Subcutaneous abdominal adipose tissue (tissue), 5 donors: ENCODE results near the gene PORCN.
"Not testable (repeated sequence)": the region's sequence is repeated elsewhere in the genome, so short reads cannot be mapped to it uniquely, and the experiment has no call there.

ENCODE experiments used
- H3K27ac ChIP-seq: one replicate; pipeline ENCODE4 v1.7.0; 2013; ENCODE audit warnings: low read depth, mild to moderate bottlenecking, inconsistent platforms, low read length, moderate library complexity
- H3K27me3 ChIP-seq, 5 donors: one replicate each; pipeline ENCODE4 v1.7.0; 2013; ENCODE audit warnings: low read length in 5 of 5, inconsistent platforms in 1 of 5; ENCODE audit not compliant: control insufficient read depth in 5 of 5, insufficient read depth in 4 of 5
- H3K36me3 ChIP-seq, 5 donors: one replicate each; pipeline ENCODE4 v1.7.0; 2013; ENCODE audit warnings: low read length in 5 of 5; ENCODE audit not compliant: control insufficient read depth in 5 of 5, insufficient read depth in 5 of 5
- H3K4me1 ChIP-seq, 5 donors: one replicate each; pipeline ENCODE4 v1.7.0; 2013; ENCODE audit warnings: low read length in 5 of 5, mild to moderate bottlenecking in 3 of 5, moderate library complexity in 1 of 5; ENCODE audit not compliant: control insufficient read depth in 5 of 5, insufficient read depth in 5 of 5
- H3K4me3 ChIP-seq, 5 donors: one replicate each; pipeline ENCODE4 v1.7.0; 2013; ENCODE audit warnings: low read length in 5 of 5, low read depth in 1 of 5
- H3K9ac ChIP-seq, 5 donors: one replicate each; pipeline ENCODE4 v1.7.0; 2013; ENCODE audit warnings: low read length in 5 of 5, mild to moderate bottlenecking in 4 of 5, moderate library complexity in 3 of 5
- H3K9me3 ChIP-seq, 5 donors: one replicate each; pipeline ENCODE4 v1.7.0; 2013; ENCODE audit warnings: low read length in 5 of 5; ENCODE audit not compliant: control insufficient read depth in 5 of 5
- donor health status: healthy.
- donor health status: healthy.
- donor health status: healthy.
- donor health status: healthy.
- donor health status: healthy.

Gene PORCN

DNA sequence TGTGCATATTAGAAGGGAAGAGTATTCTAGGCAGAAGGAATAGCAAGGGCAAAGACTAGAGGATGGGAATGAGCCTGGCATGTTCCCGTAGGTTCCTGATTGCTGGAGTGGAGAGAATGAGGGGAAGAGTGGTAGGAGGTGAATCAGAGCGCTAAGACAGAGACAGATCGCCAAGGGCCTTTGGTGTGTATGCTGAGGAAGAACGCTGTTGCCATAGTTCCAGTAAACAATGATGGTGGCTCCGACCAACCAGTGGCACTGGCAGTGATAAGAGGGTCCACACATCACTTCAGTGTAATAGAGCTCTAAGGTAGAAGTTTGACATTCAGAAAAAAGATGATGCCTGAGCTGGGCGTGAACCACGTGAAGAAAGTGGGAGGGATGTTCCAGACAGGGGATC lies 31.7 kb downstream of the PORCN start:
- H3K9ac ChIP-seq, result no peak overlapping the region
- peak overlapping the region; percentile 55 to 83 (median 69) for H3K4me3 ChIP-seq
- peaks cover 0 to 10% (median 0%) of the 10 kb centered on the region in 5 donors for H3K27me3 ChIP-seq
- H3K4me1 ChIP-seq, result peaks cover 0 to 15% (median 9%) of the 10 kb centered on the region in 5 donors
- H3K36me3 ChIP-seq, result peaks cover 3 to 15% (median 6%) of the 10 kb centered on the region in 5 donors
- no peaks in the 10 kb centered on the region for H3K9me3 ChIP-seq
- H3K27ac ChIP-seq, result peak overlapping the region; percentile 72

DNA sequence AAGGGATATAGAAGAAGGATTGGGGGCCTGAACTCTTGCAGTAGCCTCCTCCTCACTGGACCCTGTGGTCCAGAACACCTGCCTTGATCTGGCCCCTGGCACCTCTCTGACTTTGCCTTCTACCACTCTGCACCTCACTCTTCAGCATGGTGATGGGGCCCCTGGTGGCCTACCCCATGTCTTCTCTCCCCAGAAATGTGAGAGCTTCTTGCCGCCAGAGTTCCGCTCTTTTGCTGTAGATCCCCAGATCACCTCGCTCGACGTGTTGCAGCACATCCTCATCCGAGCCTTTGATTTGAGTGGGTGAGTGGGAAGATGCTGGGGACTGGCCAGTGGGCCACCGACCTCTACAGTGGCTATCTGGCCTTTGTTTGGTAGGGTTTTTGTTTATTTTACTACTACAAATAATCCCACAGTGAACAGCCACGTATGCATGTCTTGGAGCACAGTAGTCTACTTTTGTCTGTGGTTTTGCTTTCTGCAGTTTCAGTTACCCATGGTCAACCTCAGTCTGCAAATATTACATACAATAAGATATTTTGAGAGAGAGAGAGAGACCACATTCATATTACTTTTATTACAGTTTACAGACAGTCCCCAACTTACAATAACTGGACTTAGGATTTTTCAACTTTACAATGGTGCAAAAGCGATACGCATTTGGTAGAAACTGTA lies 32.5 kb downstream of the PORCN start:
- Histone ChIP-seq H3K9ac (no peak overlapping the region), H3K27me3 (peaks cover 0 to 10% (median 0%) of the 10 kb centered on the region in 5 donors), H3K27ac (no peak overlapping the region)

DNA sequence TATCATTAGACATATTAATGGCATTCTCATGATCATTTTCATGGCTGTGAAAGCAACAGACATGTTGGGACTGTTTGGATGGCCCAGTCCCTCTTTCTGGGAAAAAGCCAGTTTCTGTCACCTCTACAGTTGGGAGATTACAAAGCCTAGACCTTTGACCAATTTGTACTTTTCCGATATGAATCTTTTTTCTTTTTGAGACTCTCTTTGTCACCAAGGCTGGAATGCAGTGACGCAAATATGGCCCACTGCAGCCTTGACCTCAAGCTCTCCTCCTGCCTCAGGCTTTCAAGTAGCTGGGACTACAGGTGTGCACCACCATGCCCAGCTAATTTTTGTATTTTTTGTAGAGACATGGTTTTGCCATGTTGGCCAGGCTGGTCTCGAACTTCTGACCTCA lies 40.1 kb downstream of the PORCN start:
- Histone ChIP-seq H3K9ac (no peak overlapping the region), H3K4me3 (no peak overlapping the region), H3K36me3 (peaks cover 3 to 15% (median 10%) of the 10 kb centered on the region in 5 donors), H3K27me3 (peaks cover 0 to 7% (median 0%) of the 10 kb centered on the region in 5 donors), H3K4me1 (peaks cover 0 to 3% (median 0%) of the 10 kb centered on the region in 5 donors), H3K9me3 (no peaks in the 10 kb centered on the region), H3K27ac (no peak overlapping the region)

More for the DNA sequence above, 32.5 kb downstream of the PORCN start:
- peaks cover 3 to 15% (median 7%) of the 10 kb centered on the region in 5 donors for H3K36me3 ChIP-seq
- peaks cover 0 to 15% (median 9%) of the 10 kb centered on the region in 5 donors for H3K4me1 ChIP-seq
- no peak overlapping the region for H3K4me3 ChIP-seq
- H3K9me3 ChIP-seq, result no peaks in the 10 kb centered on the region

DNA sequence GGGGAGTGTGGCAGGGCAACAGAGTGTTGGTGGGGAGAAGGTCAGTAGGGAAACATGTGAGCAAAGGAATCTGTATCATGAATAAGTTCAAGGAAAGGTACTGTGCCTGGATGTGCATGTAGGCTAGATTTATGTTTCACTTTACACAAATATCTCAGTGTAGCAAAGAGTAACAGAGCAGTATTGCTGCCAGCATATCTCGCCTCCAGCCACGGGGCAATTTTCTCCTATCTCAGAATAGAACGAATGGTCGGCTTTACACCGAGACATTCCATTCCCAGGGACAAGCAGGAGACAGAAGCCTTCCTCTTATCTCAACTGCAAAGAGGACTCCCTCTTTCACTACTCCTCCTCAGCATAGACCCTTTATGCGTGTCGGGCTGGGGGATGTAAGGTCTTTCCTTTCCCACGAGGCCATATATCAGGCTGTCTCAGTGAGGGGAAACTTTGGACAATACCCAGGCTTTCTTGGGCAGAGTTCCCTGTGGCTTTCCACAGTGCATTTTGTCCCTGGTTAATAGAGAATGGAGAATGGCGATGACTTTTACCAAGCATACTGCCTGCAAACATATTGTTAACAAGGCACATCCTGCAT lies 47.0 kb downstream of the PORCN start:
- not testable (repeated sequence) for H3K27ac ChIP-seq, H3K4me1 ChIP-seq, H3K9ac ChIP-seq, H3K27me3 ChIP-seq, H3K9me3 ChIP-seq, H3K4me3 ChIP-seq
- H3K36me3 ChIP-seq, result peaks cover 0 to 34% (median 26%) of the 10 kb centered on the region in 5 donors

DNA sequence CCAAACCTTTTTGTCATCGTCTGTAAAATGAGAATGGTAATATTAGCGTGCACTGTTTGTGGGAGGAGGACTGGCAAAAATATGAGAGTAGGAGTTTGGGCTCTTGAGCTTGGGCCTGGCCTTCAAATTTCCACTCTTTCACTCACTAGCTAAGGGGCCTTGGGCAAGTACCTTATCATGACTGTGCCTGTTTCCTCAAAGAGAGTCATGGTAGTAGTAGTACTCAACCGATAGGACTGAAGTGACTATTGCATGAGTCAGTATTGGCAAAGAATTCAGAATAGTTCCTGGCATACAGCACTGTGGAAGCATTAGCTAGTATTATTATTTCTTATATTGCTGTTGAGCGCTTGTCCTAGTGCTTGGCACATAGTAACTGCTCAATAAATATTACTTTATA lies 49.5 kb downstream of the PORCN start:
- Histone ChIP-seq H3K4me3 (no peak overlapping the region), H3K36me3 (peaks cover 0 to 43% (median 33%) of the 10 kb centered on the region in 5 donors), H3K27me3 (peaks cover 0 to 2% (median 0%) of the 10 kb centered on the region in 5 donors), H3K9ac (no peak overlapping the region), H3K9me3 (peaks cover 0 to 3% (median 0%) of the 10 kb centered on the region in 5 donors), H3K27ac (no peak overlapping the region), H3K4me1 (peaks cover 0 to 8% (median 5%) of the 10 kb centered on the region in 5 donors)

DNA sequence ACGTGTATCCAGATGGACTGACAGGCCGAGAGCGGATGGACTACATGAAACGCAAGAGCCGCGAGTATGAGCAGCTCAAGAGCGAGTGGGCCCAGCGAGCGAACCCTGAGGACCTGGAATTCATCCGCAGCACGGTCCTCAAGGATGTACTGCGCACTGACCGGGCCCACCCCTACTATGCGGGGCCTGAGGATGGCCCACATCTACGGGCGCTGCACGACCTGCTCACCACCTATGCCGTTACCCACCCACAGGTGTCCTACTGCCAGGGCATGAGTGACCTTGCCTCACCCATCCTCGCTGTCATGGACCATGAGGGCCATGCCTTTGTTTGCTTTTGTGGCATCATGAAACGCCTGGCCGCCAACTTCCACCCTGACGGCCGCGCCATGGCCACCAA lies 50.8 kb downstream of the PORCN start:
- Histone ChIP-seq H3K27me3 (peaks cover 0 to 2% (median 0%) of the 10 kb centered on the region in 5 donors), H3K9ac (no peak overlapping the region), H3K27ac (no peak overlapping the region), H3K4me1 (peaks cover 0 to 18% (median 5%) of the 10 kb centered on the region in 5 donors), H3K36me3 (peaks cover 0 to 42% (median 33%) of the 10 kb centered on the region in 5 donors), H3K9me3 (peaks cover 0 to 3% (median 0%) of the 10 kb centered on the region in 5 donors), H3K4me3 (no peak overlapping the region)

DNA sequence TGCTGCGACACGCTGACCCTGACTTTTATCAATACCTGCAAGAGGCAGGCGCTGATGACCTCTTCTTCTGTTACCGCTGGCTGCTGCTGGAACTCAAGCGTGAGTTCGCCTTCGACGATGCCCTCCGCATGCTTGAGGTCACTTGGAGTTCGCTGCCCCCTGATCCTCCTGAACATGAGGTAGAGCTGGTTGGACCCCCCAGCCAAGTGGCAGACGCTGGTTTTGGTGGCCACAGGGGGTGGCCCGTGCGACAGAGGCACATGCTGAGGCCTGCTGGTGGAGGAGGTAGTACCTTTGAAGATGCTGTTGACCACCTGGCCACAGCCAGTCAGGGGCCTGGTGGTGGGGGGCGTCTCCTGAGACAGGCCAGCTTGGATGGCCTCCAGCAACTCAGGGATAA lies 51.3 kb downstream of the PORCN start:
- Histone ChIP-seq H3K27me3 (peaks cover 0 to 2% (median 0%) of the 10 kb centered on the region in 5 donors), H3K9ac (no peak overlapping the region), H3K9me3 (peaks cover 0 to 3% (median 0%) of the 10 kb centered on the region in 5 donors), H3K36me3 (peaks cover 0 to 39% (median 31%) of the 10 kb centered on the region in 5 donors), H3K4me1 (peaks cover 0 to 18% (median 5%) of the 10 kb centered on the region in 5 donors), H3K4me3 (no peak overlapping the region), H3K27ac (no peak overlapping the region)

DNA sequence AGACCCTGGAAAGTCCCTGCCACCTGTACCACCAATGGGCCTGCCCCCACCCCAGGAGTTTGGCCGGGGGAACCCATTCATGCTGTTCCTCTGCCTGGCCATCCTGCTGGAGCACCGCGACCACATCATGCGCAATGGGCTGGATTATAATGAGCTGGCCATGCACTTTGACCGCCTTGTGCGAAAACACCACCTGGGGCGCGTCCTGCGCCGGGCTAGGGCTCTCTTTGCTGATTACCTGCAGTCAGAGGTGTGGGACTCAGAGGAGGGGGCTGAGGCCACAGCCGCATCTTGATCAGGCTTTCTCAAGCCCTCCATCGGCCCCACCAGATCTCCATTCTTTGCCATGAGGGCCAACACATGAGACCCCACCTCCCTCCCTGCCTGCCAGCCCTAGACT lies 51.9 kb downstream of the PORCN start:
- Histone ChIP-seq H3K36me3 (peaks cover 0 to 39% (median 28%) of the 10 kb centered on the region in 5 donors), H3K4me1 (peaks cover 0 to 18% (median 5%) of the 10 kb centered on the region in 5 donors), H3K27ac (no peak overlapping the region), H3K9ac (no peak overlapping the region), H3K27me3 (peaks cover 0 to 2% (median 0%) of the 10 kb centered on the region in 5 donors), H3K9me3 (peaks cover 0 to 3% (median 0%) of the 10 kb centered on the region in 5 donors), H3K4me3 (no peak overlapping the region)

DNA sequence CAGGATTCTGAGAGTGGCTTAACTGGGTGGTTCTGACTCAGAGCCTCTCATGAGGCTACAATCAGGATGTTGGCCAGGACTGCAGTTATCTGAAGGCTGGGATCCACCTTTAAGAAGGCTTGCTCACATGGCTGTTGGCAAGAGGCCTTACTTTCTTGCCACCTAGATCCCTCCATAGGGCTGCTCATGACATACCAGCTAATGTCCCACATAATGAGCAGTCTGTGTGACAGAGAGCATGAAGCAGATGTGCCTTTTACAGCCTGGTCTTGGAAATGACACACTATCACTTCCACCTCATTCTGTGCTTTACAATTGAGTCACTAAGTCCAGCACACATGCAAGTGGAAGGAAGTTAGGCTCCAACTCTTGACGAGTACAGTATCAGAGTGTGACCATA lies 61.2 kb downstream of the PORCN start:
- H3K27me3 ChIP-seq, result no peaks in the 10 kb centered on the region
- peaks cover 0 to 6% (median under 1%) of the 10 kb centered on the region in 5 donors for H3K4me1 ChIP-seq
- no peak overlapping the region for H3K27ac ChIP-seq
- peaks cover 0 to 9% (median 5%) of the 10 kb centered on the region in 5 donors for H3K9me3 ChIP-seq
- no peak overlapping the region for H3K4me3 ChIP-seq
- no peaks in the 10 kb centered on the region for H3K36me3 ChIP-seq
- no peak overlapping the region for H3K9ac ChIP-seq
